Vagina (tissue), 2 donors: Measurements from ENCODE around the gene NOP53.
"Not testable (repeated sequence)": the region's sequence is repeated elsewhere in the genome, so short reads cannot be mapped to it uniquely, and the experiment has no call there.

Experiments
- POLR2A ChIP-seq, 2 donors: fragments of 450-650 bp; IDR thresholded peaks; one replicate each; pipeline ENCODE4 v1.6.1; 2017; ENCODE audit warnings: antibody characterized with exemption in 2 of 2, mild to moderate bottlenecking in 2 of 2, moderate library complexity in 2 of 2
- TF ChIP-seq, protein P1 (sequence below), 3 experiments: fragments of 450-650 bp in 2 of 3; fragments of 200-600 bp in 1 of 3; sonication (generic) in 1 of 3; IDR thresholded peaks; one replicate each; pipeline ENCODE4 v1.5.1; 2017 to 2019; ENCODE audit warnings: antibody characterized with exemption in 3 of 3, mild to moderate bottlenecking in 2 of 3, moderate library complexity in 2 of 3

GRCh38 chr19:47789811-47790210 lies 44.5 kb downstream of the NOP53 start:
- TF ChIP-seq, protein P1, sequence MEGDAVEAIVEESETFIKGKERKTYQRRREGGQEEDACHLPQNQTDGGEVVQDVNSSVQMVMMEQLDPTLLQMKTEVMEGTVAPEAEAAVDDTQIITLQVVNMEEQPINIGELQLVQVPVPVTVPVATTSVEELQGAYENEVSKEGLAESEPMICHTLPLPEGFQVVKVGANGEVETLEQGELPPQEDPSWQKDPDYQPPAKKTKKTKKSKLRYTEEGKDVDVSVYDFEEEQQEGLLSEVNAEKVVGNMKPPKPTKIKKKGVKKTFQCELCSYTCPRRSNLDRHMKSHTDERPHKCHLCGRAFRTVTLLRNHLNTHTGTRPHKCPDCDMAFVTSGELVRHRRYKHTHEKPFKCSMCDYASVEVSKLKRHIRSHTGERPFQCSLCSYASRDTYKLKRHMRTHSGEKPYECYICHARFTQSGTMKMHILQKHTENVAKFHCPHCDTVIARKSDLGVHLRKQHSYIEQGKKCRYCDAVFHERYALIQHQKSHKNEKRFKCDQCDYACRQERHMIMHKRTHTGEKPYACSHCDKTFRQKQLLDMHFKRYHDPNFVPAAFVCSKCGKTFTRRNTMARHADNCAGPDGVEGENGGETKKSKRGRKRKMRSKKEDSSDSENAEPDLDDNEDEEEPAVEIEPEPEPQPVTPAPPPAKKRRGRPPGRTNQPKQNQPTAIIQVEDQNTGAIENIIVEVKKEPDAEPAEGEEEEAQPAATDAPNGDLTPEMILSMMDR (IDR thresholded peaks at IDR 0.05), result not testable (repeated sequence)
- TF ChIP-seq POLR2A (IDR thresholded peaks at IDR 0.05), result not testable (repeated sequence)
